HG03442 (cell line): ENCODE results near the gene ZSWIM1.
"Not testable (repeated sequence)": the region's sequence is repeated elsewhere in the genome, so short reads cannot be mapped to it uniquely, and the experiment has no call there.

ENCODE experiments used
- ATAC-seq: cut with Tn5 transposase; IDR thresholded peaks from one replicate; pipeline ENCODE4 v1.9.1; 2021; ENCODE audit warnings: mild to moderate bottlenecking, moderate library complexity; ENCODE audit not compliant: unreplicated experiment

ZSWIM1 gene

DNA sequence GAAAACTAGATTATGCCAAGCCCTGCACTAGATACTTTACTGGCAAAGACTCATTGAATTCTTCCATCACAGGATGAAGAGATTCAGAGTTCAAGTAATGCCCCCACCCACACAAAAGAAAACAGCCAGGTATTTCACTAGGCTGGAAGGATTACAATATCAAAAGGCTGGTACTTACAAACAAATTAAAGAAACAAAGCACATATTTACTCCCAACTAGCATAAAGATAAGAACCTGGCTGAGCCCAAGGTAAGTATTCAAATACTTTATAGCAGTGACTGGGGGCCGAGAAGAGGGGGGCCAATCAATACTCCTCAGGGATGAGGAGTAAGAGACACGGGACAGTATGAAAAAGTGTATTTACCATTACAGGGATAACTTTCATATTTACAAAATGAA, 27.5 kb upstream of the ZSWIM1 start:
- ATAC-seq: no peak

- ATAC-seq: peak; percentile 96
Measured at GRCh38 chr20:45857114-45857881, 23.7 kb upstream of the ZSWIM1 start, which contains the start of the genes ACOT8 and ZSWIM3. Gene ACOT8 (minus strand): TSS chr20:45857392. CDS start chr20:45857315, 77 bp downstream. Gene ZSWIM3 (plus strand): TSS chr20:45857614. CDS start chr20:45857826, 212 bp downstream.

DNA sequence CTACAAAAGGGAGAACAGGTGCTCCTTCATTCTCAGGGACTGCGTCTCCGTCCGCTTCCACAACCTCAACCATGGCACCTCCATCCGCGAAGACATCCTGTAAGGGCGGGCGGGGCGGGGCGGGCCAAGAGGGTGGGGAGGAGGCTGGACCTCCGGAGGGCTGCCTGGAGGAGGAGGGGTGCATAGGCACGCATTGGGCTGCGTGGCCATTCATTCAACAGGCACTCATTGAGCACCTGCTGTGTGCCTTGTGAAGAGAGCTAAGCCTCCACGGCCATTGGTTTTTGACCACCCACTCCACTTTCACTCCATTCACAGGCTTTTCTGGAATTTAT, 23.2 kb upstream of the ZSWIM1 start:
- no peak for ATAC-seq

- no peak for ATAC-seq
Measured at GRCh38 chr20:45859916-45860315, 21.1 kb upstream of the ZSWIM1 start.

GRCh38 chr20:45860560-45861220, 20.3 kb upstream of the ZSWIM1 start:
- no peak for ATAC-seq

DNA sequence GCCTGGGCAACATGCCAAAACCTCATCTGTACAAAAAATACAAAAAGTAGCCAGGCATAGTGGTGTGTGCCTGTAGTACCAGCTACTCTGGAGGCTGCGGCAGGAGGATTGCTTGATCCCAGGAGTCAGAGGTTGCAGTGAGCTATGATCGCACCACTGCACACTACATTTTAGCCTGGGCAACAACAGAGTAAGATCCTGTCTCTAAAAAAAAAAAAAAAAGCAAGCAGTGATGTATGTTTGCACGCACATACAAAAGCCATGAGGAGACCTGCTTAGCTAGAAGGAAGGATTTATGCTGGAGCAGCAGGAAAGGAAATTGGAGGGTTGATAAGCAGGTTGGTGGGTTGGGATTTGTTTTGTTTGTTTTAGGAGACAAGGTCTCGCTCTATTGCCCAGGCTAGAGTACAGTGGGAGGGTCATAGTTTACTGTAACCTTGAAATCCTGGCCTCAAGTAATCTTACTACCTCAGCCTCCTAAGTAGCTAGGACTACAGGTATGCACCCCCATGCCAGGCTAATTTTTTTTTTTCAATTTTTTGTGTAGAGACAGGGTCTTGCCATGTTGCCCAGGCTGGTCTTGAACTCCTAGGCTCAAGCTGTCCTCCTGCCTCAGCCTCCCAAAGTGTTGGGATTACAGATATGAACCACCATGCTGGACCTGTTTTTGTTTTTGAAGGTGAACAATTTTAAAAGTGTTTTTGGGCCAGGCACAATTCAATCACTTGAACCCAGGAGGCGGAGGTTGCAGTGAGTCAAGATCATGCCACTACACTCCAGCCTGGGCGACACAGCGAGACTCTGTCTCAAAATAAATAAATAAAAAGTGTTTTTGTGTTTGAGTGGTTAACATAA, 19.6 kb upstream of the ZSWIM1 start:
- no peak for ATAC-seq

DNA sequence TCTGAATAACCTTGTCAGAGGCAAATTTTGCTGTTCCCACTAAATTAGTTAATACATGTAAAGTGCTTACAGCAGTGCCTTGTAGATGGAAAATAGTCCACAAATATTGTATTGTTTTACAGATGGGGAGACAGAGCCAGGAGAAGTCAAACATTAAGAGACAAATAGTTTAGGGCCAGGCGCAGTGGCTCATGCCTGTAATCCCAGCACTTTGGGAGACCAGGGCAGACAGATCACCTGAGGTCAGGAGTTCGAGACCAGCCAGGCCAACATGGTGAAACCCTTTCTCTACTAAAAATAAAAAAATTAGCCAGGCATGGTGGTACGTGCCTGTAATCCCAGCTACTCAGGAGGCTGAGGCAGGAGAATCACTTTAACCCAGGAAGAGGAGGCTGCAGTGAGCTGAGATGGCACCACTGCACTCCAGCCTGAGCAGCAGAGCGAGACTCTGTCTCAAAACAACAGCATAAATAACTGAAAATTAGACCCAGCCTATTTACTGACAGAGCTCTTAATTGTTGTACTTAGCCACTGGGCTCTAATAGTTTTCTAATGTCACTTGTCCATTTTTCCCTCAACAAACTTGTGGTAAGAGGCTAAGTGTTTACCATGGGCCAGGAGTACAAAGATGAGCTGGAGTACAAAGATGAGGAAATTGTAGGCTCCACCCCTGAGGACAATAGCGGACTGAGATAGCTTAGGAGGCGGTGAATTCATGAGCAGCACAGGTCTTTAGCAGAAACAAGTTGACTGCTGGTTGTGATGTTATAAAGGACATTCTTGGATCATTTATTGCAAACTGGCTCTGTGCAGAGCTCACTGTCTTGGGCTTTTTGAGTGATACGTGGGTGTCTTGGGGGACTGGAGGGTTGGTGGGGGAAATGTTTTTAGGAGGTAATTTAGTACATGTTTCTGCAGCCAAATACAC, 17.2 kb upstream of the ZSWIM1 start:
- ATAC-seq: no peak

- ATAC-seq: no peak
Measured at GRCh38 chr20:45866454-45866853, 14.6 kb upstream of the ZSWIM1 start.

DNA sequence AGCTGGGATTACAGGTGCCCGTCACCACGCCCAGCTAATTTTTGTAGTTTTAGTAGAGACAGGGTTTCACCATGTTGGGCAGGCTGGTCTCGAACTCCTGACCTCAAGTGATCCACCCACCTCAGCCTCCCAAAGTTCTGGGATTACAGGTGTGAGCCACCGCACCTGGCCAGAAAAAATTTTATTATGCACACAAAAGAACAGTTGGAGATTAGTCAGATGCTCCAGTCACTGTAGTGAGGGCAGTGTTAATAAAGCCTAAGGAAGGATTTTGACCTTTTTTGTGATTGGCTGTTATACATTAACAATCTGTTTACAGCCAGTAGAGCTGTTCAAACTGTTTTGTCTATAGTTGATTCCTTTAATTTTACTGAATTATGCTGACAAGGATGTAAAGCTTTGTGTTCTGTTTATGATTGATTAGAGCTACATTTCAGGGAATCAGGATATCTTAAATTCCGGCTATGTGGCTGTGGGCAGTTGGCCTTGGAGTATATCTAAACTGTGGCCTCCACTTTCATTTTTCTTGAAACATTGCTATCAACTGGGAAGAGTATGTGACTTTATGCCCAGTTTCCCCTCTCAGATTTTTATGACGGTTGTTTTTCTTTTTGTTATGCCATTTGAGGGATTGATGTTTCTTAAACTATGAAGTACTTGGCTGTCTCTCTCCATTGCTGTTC, 13.8 kb upstream of the ZSWIM1 start:
- no peak for ATAC-seq

- ATAC-seq: no peak
Measured at GRCh38 chr20:45867819-45868176, 13.2 kb upstream of the ZSWIM1 start.

GRCh38 chr20:45872626-45873025, 8.4 kb upstream of the ZSWIM1 start:
- ATAC-seq: no peak

- no peak for ATAC-seq
Measured at GRCh38 chr20:45873409-45874103, 7.5 kb upstream of the ZSWIM1 start.

- ATAC-seq: not testable (repeated sequence)
Measured at GRCh38 chr20:45874104-45874481, 6.9 kb upstream of the ZSWIM1 start.

GRCh38 chr20:45874576-45874975, 6.5 kb upstream of the ZSWIM1 start:
- no peak for ATAC-seq

DNA sequence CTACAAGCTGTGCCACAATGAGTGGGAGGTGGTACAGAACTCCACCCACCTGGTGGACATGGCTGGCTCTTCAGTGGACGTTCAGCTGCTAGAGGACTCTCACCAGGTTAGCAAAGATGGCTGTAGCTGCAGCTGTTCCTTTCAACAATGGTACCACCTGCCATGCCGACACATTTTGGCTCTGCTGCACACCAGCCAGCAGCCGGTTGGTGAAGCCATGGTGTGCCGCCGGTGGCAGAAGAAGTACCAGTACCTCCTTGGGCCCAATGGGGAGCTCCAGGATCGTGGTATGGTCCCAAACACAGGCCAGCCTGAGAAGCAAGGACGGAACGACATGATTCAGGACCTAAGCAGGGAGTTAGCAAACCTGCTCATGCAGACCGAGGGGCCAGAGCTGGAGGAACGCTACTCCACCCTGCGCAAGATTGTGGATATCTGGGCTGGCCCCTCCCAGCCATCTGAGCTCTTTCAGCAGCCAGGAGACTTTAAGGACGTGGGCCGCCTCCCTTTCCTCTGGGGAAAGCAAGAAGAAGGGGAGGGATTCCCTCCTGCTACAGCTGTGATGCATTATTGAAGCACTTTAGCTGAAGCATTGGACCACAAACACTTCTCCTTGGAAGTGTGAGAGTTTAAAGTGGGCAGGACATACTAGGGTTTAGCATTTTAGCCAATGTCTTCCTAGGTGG, 2.8 kb upstream of the ZSWIM1 start:
- no peak for ATAC-seq

GRCh38 chr20:45882469-45883099, 1.6 kb downstream of the ZSWIM1 start:
- no peak for ATAC-seq

GRCh38 chr20:45883100-45883469, 2.1 kb downstream of the ZSWIM1 start:
- ATAC-seq: no peak

GRCh38 chr20:45886590-45887345, 5.7 kb downstream of the ZSWIM1 start:
- no peak for ATAC-seq
